Right lobe of liver (tissue), 4 donors: ENCODE data around the gene RPL4.

ENCODE experiments used
- POLR2A ChIP-seq: fragments of 450-650 bp; IDR thresholded peaks from one replicate; pipeline ENCODE4 v1.6.1; 2017; ENCODE audit warnings: antibody characterized with exemption, mild to moderate bottlenecking
- TF ChIP-seq, protein P1 (sequence below), 4 donors: fragments of 200-600 bp in 3 of 4; fragments of 450-650 bp in 1 of 4; IDR thresholded peaks; one replicate each; pipeline versions ENCODE4 v1.5.1 to v1.8.0; 2016 to 2022; ENCODE audit warnings: antibody characterized with exemption in 4 of 4, mild to moderate bottlenecking in 2 of 4
- donor health status: DM: no; HTN: no; CAD: no.
- donor health status: DM: no; HTN: no; CAD: no.
- donor health status: DM: no; HTN: yes; CAD: no.

DNA sequence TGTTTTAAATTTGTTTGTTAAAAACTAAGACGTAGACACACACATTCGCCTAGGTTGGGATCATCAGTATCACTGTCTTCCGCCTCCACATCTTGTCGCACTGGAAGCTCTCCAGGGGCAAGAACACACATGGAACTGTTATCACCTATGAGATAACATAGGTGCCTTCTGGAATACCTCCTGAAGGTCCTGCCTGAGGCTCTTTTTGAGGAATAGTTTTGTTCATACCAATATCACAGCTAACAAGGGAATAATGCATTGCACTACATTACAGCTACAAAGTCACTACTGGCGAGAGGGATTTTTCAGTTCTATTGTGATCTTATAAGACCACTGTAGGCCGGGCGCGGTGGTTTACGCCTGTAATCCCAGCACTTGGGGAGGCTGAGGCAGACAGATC, 30.4 kb upstream of the RPL4 start:
- no peak for TF ChIP-seq POLR2A
- TF ChIP-seq, protein P1, sequence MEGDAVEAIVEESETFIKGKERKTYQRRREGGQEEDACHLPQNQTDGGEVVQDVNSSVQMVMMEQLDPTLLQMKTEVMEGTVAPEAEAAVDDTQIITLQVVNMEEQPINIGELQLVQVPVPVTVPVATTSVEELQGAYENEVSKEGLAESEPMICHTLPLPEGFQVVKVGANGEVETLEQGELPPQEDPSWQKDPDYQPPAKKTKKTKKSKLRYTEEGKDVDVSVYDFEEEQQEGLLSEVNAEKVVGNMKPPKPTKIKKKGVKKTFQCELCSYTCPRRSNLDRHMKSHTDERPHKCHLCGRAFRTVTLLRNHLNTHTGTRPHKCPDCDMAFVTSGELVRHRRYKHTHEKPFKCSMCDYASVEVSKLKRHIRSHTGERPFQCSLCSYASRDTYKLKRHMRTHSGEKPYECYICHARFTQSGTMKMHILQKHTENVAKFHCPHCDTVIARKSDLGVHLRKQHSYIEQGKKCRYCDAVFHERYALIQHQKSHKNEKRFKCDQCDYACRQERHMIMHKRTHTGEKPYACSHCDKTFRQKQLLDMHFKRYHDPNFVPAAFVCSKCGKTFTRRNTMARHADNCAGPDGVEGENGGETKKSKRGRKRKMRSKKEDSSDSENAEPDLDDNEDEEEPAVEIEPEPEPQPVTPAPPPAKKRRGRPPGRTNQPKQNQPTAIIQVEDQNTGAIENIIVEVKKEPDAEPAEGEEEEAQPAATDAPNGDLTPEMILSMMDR (IDR thresholded peaks at IDR 0.05): no peak
